GM18508 (cell line): ENCODE results near the gene MTUS2.

Experiments
- ATAC-seq: cut with Tn5 transposase; IDR thresholded peaks from one replicate; pipeline ENCODE4 v1.9.1; 2021; ENCODE audit warnings: moderate number of reproducible peaks; ENCODE audit not compliant: insufficient read depth, unreplicated experiment

Gene MTUS2

DNA sequence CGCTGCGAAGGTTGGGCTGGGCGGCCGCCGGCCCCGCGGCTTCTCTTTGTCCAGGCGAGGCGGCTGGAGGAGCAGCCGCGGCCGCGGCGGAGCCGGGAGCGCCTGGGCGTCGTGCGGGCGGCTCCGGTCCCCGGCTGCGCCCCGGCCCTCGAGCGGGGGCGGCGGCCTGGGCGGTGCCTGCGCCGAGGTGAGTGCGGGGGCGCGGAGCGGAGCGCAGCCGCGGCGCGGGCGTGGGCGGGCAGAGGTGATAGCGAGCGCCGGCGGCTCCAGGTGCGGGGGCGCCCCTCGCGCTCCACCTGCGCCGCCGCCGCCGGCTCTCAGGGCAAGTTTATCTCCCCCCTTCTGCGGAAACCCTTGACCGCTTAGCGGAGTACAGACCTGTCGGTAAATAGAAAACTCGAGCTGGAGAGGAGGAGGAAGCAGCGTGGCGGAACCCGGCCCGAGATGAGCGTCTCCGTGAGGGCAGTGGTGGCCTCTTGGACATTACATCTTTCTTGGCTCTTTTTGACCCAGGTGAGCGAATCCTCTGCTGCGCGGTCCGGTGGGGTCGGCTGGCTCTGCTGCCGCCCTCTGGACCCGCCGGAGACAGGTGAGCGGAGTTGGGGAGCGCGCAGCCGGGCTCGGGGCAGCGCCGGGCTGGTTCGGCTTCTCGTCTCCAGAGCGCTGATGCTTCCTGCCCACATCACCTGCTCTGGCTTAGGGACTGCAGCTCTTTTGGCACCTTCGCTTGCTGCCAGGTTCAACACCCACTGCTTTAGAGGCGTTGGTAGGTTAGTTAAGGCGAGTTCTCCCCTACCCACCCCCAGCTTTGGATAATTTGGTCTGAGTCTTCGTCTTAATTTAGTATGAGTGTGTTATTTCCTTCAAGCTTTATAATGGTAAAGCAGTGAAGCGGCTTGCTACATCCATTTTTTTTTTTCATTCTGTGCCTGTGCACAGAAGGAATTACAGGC, at the start of gene MTUS2:
Gene MTUS2 (plus strand): TSS at position 241 of the 953 bp plus-strand sequence.
- no peak for ATAC-seq

DNA sequence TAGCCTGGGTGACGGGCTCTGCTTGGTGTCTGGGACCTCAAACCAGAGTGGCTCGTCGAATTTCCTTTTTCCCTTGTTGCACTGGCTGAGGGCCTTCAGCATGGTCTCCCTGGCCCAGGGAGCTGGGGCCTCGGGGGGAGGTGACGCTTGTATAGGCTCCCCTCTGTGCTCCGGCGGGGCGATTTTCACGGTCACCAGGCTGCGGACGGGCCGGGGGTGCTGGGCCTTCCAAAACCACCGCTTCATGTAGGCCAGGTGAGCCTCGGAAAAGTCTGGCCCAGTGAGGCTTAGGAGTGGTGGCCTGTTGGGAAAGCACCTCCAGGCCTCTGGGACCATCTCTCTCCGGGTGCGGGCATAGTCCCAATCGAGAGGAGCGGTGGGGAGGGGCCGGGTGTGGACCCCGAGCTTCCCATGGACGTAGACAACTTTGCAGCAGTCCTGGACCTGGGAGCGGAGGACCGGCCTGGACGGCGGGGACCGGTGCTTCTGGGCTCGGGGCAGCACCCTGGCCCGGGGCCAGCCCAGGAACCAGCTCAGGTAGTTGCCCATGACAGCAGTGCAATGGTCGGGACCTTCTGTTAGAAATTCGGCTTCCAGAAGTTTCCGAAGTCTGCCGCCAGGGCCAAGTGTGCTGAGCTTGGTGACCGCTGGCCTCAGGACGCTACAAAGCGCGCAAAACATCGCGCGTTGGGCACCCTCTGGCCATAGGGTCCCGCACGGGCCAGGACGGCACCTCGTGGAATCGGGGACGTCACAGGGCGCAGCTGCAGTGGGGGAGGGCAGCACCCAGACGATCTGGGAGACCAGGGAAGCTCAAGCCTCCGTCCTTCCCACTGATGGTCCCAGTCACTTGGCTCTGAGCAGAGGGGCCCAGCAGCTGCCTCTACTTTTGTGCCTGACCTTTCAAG, 41.6 kb upstream of the MTUS2 start:
- no peak for ATAC-seq

DNA sequence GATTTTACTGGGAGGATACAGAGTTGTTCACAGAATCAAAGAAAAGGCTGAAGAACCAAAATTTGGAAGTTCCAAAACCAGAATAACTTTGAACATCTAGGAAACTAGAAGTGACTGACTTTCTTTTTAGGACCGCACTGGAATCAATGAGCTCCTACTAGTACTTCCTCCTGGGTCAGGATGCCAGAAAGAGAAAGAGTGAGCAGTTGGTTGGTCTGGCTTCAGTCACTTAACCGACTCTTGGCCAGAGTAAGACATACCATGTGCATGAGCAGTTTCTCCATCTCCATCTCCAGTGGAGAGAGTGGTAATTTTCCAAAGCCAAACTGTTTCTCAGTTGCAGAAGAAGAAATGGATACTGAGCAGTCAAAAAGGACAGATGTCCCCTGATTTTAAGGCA, 27.1 kb upstream of the MTUS2 start:
- no peak for ATAC-seq

DNA sequence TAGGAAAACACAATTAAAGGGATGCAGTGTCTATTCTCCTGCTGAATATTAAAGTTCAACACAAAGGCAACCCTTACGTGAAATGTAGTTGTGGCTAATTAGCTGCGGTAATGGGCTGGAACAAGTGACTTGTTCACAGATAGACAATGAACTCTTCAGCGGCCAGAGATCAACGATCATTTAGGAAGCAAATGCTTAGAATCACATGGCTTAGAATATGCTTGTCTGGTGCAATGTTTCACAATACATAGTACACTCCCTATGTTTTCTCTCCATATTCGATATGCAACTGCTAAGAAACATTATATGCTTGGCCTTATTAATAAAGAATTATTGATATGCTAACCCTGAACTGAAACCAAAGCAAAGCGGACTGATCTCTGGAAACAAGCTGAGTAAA, 25.7 kb upstream of the MTUS2 start:
- no peak for ATAC-seq

DNA sequence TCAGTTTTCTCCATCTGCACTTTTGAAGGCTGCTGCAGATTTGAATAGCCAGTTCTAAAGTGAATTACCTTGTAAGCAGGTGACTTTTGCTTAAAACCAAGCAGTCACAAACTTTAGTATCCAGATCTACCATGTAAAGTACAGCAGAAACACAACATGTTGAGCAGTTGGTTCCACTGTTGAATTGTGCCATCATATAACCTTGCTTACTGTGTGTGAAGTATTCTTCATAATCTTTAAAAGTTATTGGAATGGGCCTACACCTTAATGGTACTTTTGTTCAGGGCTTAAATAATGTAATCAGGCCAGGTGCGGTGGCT, 23.2 kb upstream of the MTUS2 start:
- no peak for ATAC-seq

DNA sequence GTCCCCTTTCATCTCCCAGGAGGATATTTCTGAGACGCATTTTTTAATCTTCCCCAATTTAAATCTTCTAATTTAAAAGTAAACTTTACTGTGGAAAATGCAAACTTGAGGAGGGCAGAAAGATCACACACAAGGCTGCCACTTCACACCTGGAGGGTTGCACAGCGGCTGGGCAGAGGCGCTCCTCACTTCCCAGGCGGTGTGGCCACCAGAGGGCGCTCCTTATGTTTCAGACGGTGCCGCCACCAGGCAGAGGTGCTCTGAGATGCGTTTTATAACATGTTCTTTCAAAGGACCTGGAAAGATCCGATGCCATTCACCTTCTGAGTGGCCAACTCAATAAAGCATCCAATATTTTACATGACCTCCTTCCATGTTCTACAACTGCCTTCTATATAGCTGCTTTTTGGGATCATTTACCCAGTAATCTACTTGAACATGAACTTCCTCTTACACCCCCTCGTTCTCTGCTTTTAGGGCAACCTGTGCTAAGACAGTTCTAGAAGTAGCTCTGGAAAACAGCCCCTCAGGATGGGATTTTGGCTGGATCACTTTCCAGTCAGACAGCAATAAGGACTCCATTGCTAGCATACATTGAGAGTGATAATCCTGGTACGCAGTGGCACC, 14.8 kb upstream of the MTUS2 start:
- no peak for ATAC-seq

DNA sequence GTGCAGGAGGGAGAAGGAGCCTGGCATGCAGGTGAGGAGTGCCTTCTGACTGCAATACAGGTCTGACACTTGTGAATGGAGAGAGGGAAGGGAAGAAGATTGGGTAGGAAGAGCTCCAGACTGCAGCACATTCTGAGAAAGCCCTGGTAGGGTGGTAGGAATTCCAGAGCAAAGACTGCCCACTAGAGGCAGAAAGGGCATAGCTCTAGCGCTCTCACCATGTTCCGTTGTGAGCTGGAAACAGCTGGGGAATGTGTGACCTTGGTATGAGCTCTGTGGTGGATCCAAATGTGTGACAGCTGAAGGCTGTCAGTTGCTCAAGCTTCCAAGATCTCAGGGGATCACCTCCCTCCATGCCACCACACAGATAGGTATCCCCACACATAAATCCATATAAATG, 2.9 kb upstream of the MTUS2 start:
- no peak for ATAC-seq

DNA sequence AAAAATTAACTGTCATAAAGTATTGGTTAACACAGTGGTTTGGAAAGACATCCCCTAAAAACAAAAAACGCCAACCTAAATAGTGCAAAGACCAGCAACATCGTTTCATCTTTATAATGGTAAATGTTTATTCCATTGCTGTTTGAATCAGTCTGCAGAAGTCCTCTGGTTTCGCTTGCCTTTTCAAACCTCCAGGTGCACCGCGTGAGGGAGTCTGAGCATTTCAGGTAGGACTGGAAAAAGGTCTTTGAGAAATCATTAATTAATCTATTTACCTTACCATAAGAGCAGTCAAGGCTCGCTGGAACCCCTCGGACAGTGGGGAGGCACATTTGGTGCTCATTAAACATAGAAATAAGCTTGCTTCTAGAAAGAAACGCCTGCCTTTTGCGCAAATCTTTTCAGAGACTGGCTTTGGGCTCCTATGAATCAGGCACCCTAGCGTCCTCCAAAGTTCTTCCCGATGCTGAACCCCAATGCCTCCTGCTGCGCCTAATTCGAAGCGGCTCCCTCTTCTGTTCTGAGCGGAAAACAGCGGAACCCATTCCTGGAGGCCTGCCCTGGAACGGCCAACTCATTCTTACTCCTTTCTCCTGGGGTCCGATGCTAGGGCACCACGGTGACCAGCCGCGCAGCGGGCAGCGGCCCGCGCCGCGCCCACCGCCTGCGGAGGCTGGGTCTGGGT, 951 bp upstream of the MTUS2 start:
- no peak for ATAC-seq

DNA sequence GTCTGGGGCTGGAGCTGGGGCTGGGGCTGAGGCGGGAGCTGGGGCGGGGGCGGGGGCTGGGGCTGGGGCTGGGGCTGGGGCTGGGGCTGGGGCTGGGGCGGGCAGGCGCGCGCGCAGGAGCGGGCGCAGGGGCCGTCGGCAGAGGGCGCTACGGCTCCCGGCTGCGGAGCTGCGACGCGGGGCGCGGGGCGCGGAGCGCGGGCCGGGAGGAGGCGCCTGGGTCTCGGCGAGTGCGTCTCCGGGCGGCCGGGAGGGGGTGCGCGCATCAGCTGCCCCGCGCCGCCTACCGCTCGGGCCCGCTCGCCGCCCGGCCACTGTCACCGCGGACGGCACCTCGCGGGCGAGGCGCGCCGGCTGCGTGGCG, 422 bp upstream of the MTUS2 start:
- no peak for ATAC-seq

DNA sequence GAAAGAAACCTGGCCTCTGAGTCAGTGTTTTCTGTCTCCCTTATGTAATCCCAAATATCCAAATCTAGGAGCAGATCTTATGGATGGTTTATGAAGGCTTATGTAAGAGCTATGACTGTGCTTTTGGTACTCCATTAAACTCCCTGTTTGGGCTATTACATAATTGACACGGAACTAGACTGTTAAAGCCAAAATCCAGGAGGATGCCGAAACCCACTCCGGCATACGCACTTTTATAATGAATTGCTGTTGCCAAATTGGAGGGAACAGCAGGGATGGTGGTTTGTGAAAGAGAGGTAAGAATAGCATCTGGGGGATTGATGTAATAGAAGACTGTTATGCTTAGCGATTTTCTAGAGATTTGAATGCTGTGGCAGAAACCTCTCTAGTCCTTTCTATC, 2.0 kb downstream of the MTUS2 start:
- no peak for ATAC-seq

DNA sequence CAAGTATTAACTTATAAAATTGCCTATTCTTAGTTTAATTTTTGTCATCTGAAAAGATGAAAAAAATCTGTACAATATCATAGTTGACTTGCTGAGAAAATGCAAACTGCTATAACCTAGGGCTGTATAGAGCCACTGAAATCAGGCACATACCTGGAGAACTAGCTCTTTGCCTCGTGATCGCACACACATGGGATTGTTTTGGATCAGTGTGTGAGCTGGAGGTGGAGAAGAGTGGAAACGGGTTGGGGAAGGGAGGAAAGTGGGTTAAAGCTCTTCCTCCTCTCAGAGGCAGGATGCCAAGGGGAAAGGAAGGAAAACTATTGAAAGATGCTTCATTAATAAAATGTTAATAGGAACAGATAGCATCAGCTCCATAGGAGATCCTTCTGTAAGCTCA, 2.7 kb downstream of the MTUS2 start:
- no peak for ATAC-seq

DNA sequence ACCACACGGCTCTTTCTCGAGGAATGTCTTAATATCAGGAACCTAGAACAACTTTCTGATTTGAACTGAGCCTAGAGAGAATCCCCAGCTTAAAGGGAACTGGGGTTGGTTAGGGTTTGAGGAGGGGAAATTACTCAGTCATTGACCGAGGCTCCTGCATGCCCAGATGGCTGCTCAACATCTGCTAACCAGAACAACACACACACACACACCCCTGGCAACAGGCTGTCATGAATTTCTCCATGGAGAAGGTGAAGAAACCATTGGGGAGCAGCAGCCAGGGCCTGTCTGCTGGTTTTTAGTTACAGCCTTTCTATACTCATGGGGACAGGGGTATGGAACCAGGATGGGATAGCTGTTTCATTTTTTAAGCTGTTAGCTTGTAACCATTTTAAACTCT, 5.2 kb downstream of the MTUS2 start:
- ATAC-seq, result no peak

DNA sequence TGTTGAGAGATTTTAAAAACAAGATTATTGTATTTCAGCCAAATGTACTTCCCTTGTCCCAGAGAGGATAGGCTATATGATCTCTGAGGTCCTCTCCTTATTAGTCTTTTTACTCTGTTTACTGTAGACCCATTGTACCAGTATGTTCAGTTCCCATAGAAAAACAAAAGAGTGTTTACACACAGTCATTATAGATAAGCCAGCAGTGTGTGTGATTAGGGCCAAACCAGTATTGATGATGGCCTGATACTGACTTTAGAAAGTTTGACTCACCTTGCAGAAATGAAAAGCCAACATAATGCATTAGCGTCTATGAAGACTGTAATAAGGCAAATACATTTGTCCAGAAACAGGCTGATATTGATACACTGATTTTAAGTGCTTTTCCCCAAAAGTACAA, 6.2 kb downstream of the MTUS2 start:
- ATAC-seq, result no peak

DNA sequence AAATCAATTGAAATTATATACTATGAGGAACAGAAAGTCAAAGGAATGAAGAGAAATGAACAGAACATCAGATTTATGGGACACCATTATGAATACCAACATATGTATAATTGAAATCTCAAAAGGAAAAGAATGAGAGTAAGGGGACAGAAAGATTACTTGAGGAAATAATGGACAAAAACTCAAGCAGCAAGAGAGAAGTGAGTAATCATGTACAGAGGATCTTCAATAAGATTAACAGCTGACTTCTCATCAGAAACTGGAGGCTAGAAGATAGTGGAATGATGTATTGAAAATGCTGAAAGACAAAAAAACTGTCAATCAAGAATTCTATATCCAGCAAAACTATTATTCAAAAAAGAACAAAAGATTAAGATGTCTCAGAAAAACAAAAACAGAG, 10.4 kb downstream of the MTUS2 start:
- ATAC-seq, result no peak

DNA sequence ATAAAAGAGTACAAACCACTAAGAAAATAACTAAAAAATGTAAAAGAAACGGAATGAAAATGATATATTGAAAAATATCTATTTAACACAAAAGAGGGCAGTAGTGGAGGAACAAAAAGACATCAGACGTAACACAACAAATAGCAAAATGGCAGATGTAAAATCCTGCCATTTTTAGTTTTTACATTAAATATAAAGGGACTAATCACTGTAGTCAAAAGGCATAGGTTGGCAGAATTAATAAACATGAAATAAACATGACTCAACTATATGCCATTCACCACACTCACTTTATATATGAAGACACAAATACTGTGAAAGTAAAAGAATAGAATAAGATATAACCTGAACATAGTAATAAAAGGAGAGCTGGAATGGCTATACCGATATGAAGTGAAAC, 11.0 kb downstream of the MTUS2 start:
- no peak for ATAC-seq

DNA sequence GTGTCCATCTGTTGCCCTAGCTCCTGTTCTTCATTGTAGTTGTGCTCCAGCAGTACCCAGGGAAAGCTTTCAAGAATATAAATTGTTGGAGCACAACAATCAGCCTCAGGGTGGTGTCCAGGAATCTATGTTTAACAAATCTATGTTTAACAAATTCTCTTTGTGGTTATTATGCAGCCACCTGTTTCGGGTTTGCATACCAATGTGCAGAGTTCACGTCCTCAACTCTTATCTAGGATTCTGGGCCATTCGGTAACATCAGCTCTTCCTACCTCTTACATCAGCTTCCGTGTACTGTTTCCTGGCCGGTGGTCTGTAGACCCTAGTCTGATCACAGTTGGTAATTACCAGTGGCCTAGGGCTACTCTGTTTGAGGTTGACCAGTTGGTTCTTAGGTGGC, 17.0 kb downstream of the MTUS2 start:
- ATAC-seq, result no peak

DNA sequence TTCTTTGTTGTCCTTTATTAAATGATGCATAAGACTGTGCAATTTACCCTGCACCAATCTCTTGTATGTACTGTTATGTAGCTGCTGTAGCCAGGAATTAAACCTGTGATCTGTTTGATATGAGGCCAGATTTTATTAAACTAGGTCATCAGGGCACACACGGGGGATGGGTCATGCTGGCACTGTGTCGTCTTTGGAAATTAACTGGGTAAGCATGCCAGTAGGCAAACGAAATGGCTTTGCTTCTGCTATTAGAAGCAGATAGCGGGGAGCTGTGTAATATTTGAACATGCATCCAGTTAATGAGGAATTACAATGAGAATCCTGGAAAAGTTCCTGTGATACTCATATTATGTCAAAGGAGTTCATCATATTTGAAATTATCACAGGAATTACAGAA, 23.5 kb downstream of the MTUS2 start:
- no peak for ATAC-seq

DNA sequence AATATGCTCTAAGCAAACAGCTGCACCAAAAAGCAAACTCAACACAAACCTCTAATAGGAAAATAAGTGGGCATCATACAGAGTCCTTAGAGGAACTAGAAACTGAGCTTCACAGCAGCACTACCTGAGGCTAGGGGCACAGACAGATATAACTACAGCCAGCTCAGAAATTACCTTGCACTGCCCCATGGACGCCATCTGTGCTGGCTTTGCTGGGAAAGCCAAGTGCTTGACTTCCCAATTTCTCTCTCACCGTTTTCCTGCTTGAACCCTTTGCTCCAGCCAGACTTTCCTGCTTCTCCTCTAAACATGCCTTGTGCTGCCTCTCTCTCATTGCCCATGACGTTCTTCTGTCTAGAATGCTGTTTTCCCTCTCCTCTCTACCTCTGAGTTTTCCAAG, 29.3 kb downstream of the MTUS2 start:
- no peak for ATAC-seq

DNA sequence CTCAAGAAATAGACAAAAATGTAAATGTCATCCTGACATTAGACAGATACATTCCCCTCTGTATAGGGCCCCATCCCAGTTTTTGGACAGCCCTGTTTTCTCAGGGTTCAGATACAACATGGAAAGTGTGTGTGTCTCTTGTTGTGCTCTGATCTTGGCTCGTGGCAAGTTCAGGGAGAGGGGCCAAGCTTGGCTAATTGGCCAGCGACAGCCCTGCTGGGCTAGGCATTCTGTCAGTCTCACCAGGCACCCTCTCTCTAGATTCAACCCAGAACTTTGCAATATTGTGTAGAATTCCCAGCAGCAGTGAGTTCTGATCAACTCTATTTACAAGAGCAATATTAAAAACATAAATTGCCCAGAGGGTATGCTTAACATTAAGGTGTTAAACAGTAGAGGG, 30.1 kb downstream of the MTUS2 start:
- no peak for ATAC-seq

DNA sequence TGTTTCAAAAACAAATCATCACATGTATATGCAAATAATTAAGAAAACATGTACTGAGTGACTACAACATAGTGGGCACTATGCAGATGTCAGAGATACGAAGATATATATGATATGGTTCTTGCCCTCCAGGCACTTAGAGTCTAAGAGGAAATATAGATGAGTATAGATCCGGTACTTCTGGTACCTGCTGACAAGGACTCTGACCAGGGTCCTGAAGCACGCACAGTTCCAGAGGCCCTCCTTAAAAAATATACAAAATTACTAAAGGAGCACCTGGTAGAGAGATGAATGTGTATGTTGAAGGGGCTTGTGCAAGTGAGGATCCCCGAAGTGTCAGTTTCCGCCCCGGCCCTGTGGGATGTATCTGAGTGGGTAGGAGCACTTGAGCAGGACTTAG, 31.3 kb downstream of the MTUS2 start:
- ATAC-seq, result no peak

DNA sequence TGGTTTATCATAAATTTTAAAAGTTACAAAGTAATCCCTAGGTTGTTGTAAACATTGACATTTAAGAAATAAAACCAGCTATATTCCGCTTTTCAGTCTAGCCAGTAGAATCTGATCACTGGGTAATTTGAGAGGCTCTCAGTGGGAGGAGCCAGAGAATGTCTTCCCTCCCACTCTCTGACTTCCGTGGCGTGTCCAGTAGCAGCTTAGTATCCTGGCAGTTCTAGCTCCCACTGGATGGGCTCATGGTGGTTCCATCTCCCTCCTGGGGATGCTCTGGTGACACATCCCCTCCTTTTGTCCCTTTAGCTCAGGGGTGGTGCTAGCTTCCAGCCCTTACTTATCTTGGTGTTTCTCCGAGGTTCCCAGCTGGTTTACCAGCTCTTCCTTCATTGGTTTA, 34.5 kb downstream of the MTUS2 start:
- no peak for ATAC-seq
